Ascending aorta (tissue), 2 donors: ENCODE data around the gene ACTC1. TPM values are rescaled to one million over a fixed set of nuclear protein-coding genes. Genes with fewer than 3 reads are reported as not detected.

Experiments used
- DNase-seq, 2 donors: peaks; one replicate each; pipeline ENCODE4 v3.0.0-alpha.2; 2019; ENCODE audit warnings: low spot score in 2 of 2
- H3K27ac ChIP-seq, 2 donors: fragments of 200-600 bp; sonication (generic); one replicate each; pipeline ENCODE4 v1.5.1; 2016 to 2017; ENCODE audit warnings: mild to moderate bottlenecking in 1 of 2
- H3K27me3 ChIP-seq: fragments of 200-600 bp; sonication (generic); one replicate; pipeline ENCODE4 v1.5.1; 2017
- H3K36me3 ChIP-seq, 2 donors: fragments of 200-600 bp; sonication (generic); one replicate each; pipeline ENCODE4 v1.5.1; 2016
- H3K4me1 ChIP-seq, 2 donors: fragments of 200-600 bp; sonication (generic); one replicate each; pipeline ENCODE4 v1.5.1; 2016 to 2017; ENCODE audit warnings: mild to moderate bottlenecking in 1 of 2
- H3K4me3 ChIP-seq, 2 donors: fragments of 200-600 bp; sonication (generic); one replicate each; pipeline ENCODE4 v1.5.1; 2016 to 2017; ENCODE audit warnings: mild to moderate bottlenecking in 1 of 2
- H3K9me3 ChIP-seq, 2 donors: fragments of 200-600 bp; sonication (generic); one replicate each; pipeline ENCODE4 v1.5.1; 2016
- intact Hi-C: fragments of 100-400 bp; cut with DNase I; formaldehyde crosslinking; loops from one replicate; pipeline ENCODE4 v1.15.1; 2023
- total RNA-seq: library from RNA; depleted of rRNA; stranded (reverse); fragments of >200 nt; gene quantifications from one replicate; pipeline ENCODE4 v1.1.0, GENCODE V29; 2016
- TF ChIP-seq, protein P1 (sequence below), 3 experiments: fragments of 200-600 bp in 2 of 3; fragments of 450-650 bp in 1 of 3; sonication (generic) in 2 of 3; IDR thresholded peaks; one replicate each; pipeline ENCODE4 v1.5.1; 2016 to 2019; ENCODE audit warnings: antibody characterized with exemption in 3 of 3, mild to moderate bottlenecking in 1 of 3, moderate library complexity in 1 of 3

ACTC1 gene
- total RNA-seq, 1 donor from 2014 or later, result 30.2 TPM

- DNase-seq, result no peak
- intact Hi-C loops, result loop anchor here (1.0 to 10.0 kb wide), 6 partner anchors 16 to 740 kb away; no protein-coding TSS in a partner anchor
- peak overlapping the region; percentile 47 to 66 for H3K4me3 ChIP-seq
- H3K4me1 ChIP-seq, result peaks cover 5 to 27% of the 10 kb centered on the region in 2 donors
- H3K36me3 ChIP-seq, result peaks cover 0 to 15% of the 10 kb centered on the region in 2 donors
- no peaks in the 10 kb centered on the region for H3K9me3 ChIP-seq
- H3K27ac ChIP-seq, result peak overlapping the region; percentile 84 to 87
- no peaks in the 10 kb centered on the region for H3K27me3 ChIP-seq
- TF ChIP-seq, protein P1, sequence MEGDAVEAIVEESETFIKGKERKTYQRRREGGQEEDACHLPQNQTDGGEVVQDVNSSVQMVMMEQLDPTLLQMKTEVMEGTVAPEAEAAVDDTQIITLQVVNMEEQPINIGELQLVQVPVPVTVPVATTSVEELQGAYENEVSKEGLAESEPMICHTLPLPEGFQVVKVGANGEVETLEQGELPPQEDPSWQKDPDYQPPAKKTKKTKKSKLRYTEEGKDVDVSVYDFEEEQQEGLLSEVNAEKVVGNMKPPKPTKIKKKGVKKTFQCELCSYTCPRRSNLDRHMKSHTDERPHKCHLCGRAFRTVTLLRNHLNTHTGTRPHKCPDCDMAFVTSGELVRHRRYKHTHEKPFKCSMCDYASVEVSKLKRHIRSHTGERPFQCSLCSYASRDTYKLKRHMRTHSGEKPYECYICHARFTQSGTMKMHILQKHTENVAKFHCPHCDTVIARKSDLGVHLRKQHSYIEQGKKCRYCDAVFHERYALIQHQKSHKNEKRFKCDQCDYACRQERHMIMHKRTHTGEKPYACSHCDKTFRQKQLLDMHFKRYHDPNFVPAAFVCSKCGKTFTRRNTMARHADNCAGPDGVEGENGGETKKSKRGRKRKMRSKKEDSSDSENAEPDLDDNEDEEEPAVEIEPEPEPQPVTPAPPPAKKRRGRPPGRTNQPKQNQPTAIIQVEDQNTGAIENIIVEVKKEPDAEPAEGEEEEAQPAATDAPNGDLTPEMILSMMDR (IDR thresholded peaks at IDR 0.05), result no peak
Observed at GRCh38 chr15:34794590-34795206, 651 bp downstream of the ACTC1 start.

DNA sequence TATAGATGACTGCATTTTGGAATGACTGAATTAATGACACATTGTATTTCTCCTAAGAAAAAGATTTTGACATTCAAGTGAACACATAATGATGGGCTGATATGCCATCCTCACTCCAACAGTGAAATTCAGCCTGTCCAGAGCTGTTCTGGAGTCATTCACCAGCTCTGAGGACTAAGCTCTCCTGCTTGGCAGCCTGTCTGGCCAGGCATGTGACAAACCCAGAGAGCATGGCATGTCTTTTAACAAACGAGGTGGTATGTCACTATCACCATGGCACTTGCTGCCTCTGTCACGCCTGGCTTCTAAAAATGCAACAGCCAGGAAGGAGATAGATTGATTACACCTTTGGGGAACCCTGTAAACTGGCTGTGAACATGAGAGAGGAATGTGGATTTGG is 1.4 kb downstream of the ACTC1 start:
- Histone ChIP-seq H3K9me3 (no peaks in the 10 kb centered on the region), H3K4me3 (peak overlapping the region; percentile 47 to 66), H3K27ac (peak overlapping the region; percentile 84 to 87), H3K4me1 (peaks cover 5 to 19% of the 10 kb centered on the region in 2 donors), H3K27me3 (no peaks in the 10 kb centered on the region), H3K36me3 (peaks cover 0 to 15% of the 10 kb centered on the region in 2 donors)
- intact Hi-C loops, result loop anchor here (10.0 kb wide), 1 partner anchor 739 kb away; no protein-coding TSS in a partner anchor
- TF ChIP-seq, protein P1 (IDR thresholded peaks at IDR 0.05), result no peak
- no peak for DNase-seq

DNA sequence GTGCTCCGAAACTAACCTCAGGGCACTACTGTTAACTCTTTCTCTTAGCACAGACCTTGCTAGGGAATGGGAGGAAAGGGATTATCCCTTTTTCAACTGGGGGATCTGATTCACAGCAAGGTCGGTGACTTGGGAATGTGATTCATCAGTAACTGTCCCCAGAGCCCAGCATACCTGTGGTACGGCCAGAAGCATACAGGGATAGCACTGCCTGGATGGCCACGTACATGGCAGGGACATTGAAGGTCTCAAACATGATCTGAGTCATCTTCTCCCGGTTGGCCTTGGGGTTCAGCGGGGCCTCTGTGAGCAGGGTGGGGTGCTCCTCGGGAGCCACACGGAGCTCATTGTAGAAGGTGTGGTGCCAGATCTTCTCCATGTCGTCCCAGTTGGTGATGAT is 2.3 kb downstream of the ACTC1 start:
- Histone ChIP-seq H3K36me3 (peaks cover 0 to 15% of the 10 kb centered on the region in 2 donors), H3K4me3 (peak overlapping the region; percentile 27 to 66), H3K27me3 (no peaks in the 10 kb centered on the region), H3K27ac (peak overlapping the region; percentile 84 to 87), H3K9me3 (no peaks in the 10 kb centered on the region), H3K4me1 (peaks cover 5 to 18% of the 10 kb centered on the region in 2 donors)
- DNase-seq, result no peak
- TF ChIP-seq, protein P1 (IDR thresholded peaks at IDR 0.05), result no peak
- intact Hi-C loops, result loop anchor here (10.0 kb wide), 1 partner anchor 738 kb away; no protein-coding TSS in a partner anchor

DNA sequence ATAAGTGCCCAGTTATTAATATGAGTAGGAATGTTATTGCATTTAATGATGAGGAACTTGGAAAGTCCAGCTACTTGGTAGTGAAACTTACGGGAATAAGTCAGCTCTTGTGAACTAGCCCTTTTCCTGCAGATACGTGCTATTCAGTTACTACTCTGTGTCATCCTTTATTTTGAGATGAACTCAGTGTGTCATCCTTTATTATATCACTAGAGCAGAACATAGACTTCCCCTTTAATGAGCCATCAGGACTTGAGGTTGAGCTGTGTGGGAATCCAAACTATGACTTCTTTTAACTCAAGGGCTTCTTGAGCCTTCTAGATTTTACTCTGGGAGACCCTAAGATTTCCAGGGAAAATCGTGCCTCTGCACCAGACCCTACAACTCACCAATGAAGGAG is 3.6 kb downstream of the ACTC1 start:
- no peak for DNase-seq
- Histone ChIP-seq H3K36me3 (peaks cover 0 to 15% of the 10 kb centered on the region in 2 donors), H3K4me3 (peak overlapping the region; percentile 6 to 66), H3K27me3 (no peaks in the 10 kb centered on the region), H3K4me1 (peaks cover 5 to 14% of the 10 kb centered on the region in 2 donors), H3K9me3 (no peaks in the 10 kb centered on the region), H3K27ac (peak overlapping the region in 1 of 2 donors; percentile 87)
- TF ChIP-seq, protein P1 (IDR thresholded peaks at IDR 0.05), result no peak
- intact Hi-C loops, result loop anchor here (10.0 kb wide), 1 partner anchor 737 kb away; no protein-coding TSS in a partner anchor

DNA sequence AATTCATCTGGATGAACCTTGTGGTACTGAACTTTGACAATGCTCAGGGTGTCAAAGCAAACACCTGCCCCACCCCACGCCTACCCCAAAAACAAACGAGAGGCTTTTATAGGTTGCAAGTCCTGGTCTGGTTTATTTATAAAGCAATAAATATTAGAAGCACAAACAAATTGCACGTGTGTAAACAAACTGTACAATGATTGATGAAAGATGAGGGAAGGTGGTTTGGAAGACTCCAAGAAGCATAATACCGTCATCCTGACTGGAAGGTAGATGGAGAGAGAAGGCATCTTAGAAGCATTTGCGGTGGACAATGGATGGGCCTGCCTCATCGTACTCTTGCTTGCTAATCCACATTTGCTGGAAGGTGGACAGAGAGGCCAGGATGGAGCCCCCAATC is 5.2 kb downstream of the ACTC1 start:
- TF ChIP-seq, protein P1 (IDR thresholded peaks at IDR 0.05), result no peak
- H3K27me3 ChIP-seq, result no peaks in the 10 kb centered on the region
- H3K4me3 ChIP-seq, result no peak overlapping the region
- no peak overlapping the region for H3K27ac ChIP-seq
- H3K9me3 ChIP-seq, result no peaks in the 10 kb centered on the region
- H3K36me3 ChIP-seq, result peaks cover 0 to 15% of the 10 kb centered on the region in 2 donors
- intact Hi-C loops, result loop anchor here (10.0 kb wide), 1 partner anchor 735 kb away; no protein-coding TSS in a partner anchor
- H3K4me1 ChIP-seq, result peaks cover 0 to 2% of the 10 kb centered on the region in 2 donors
- DNase-seq, result no peak
